Measurements from ENCODE around the gene ACVR1B. TPM values are rescaled to one million over a fixed set of nuclear protein-coding genes. Genes with fewer than 3 reads are reported as not detected.

ACVR1B gene
- total RNA-seq, 1 donor from 2014 or later, result 34.9 TPM

GRCh38 chr12:51937926-51938325 is 13.6 kb upstream of the ACVR1B start:
- no peak for DNase-seq
- TF ChIP-seq CTCF (IDR thresholded peaks at IDR 0.05), result no peak
- no peaks in the 10 kb centered on the region for H3K36me3 ChIP-seq
- no peaks in the 10 kb centered on the region for H3K4me1 ChIP-seq
- H3K27me3 ChIP-seq (ENCODE audit: low read depth), result no peaks in the 10 kb centered on the region
- H3K4me3 ChIP-seq, result no peak overlapping the region
- no peak overlapping the region for H3K27ac ChIP-seq
- intact Hi-C loops (cut with DNase I), result no loop called here
- H3K9me3 ChIP-seq, result no peaks in the 10 kb centered on the region
- no peak for ATAC-seq

DNA sequence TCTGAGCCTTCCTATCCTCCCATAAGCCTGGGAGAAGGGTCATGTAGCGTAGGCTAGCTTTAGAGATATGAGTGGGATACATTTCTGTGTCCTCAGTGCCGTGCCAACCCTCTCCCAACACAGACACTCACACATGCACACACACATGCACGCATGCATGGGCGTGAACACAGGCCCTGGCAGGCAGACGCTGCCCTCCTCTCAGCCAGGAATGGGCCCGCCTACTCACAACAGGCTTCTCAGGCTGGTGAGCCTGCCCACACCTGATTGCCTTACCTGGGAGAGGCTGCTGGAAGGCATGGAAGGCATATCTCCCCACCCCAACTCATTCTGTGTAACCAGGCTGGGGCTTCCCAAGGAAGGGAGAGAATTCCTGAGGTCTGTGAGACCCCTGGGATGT is 12.8 kb upstream of the ACVR1B start:
- TF ChIP-seq CTCF (IDR thresholded peaks at IDR 0.05), result no peak
- no peak for DNase-seq
- H3K4me3 ChIP-seq, result no peak overlapping the region
- intact Hi-C loops (cut with DNase I), result no loop called here
- no peaks in the 10 kb centered on the region for H3K4me1 ChIP-seq
- H3K9me3 ChIP-seq, result no peaks in the 10 kb centered on the region
- H3K27me3 ChIP-seq (ENCODE audit: low read depth), result no peaks in the 10 kb centered on the region
- ATAC-seq, result peak in 1 of 2 donors; percentile 11
- H3K36me3 ChIP-seq, result no peaks in the 10 kb centered on the region
- H3K27ac ChIP-seq, result no peak overlapping the region

DNA sequence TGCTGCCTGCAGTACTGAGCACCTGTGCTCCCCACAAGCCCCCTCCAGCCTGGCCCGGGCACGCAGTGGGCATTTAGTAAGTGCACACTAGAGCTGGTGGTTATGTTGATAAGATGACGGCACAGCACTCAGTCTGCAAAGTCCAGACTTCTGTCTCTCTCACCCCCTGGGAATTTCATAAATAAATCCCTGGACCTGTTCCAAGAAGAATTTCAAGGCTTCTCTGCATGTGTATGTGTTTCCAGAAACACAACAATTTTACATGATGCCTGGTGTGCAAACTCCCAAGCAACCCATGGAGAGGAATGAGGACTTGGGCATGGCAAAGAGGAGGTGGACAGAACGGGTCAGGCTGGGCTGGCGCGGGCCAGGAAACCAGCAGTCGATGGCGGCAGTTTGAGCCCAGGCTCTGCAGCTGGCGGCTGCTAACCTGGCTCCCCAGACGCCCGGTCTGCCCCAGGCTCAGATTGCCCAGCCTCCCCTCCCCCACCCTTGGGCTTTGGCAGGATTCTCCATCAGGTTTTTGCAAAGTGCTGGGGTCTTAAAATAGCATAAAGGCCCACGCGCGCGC is 10.4 kb upstream of the ACVR1B start:
- intact Hi-C loops (cut with DNase I), result no loop called here
- no peaks in the 10 kb centered on the region for H3K4me1 ChIP-seq
- no peak overlapping the region for H3K27ac ChIP-seq
- DNase-seq (no peak), ATAC-seq (peak in 1 of 2 donors; percentile 53)
- H3K27me3 ChIP-seq (ENCODE audit: low read depth), result no peaks in the 10 kb centered on the region
- no peak overlapping the region for H3K4me3 ChIP-seq
- H3K36me3 ChIP-seq, result no peaks in the 10 kb centered on the region
- no peak for TF ChIP-seq CTCF (IDR thresholded peaks at IDR 0.05)
- peaks cover 13% of the 10 kb centered on the region for H3K9me3 ChIP-seq

DNA sequence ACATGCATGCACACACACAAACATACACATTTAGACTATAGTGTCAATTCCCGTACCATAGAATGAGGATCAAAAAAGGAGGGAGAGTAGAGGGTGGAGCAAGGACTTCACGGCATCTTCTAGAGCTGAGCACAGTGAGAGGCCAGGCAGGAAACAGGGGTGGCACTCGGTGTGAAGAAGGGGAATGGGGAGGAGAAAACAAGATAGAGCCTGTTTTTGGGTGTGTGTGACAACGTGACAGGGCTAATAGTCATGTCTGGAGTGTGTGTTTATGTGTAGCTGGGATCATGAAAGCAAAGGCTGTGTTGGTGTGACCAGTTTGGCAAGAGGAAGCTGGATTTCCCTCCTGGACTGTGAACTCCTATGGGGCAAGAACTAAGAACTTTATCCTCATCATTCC is 9.9 kb upstream of the ACVR1B start:
- no peak for TF ChIP-seq CTCF (IDR thresholded peaks at IDR 0.05)
- H3K4me3 ChIP-seq, result no peak overlapping the region
- H3K27me3 ChIP-seq (ENCODE audit: low read depth), result no peaks in the 10 kb centered on the region
- no peak overlapping the region for H3K27ac ChIP-seq
- H3K9me3 ChIP-seq, result peaks cover 13% of the 10 kb centered on the region
- H3K36me3 ChIP-seq, result no peaks in the 10 kb centered on the region
- H3K4me1 ChIP-seq, result no peaks in the 10 kb centered on the region
- no peak for DNase-seq
- ATAC-seq, result no peak
- intact Hi-C loops (cut with DNase I), result no loop called here

GRCh38 chr12:51942056-51942455 is 9.4 kb upstream of the ACVR1B start:
- no peak for TF ChIP-seq CTCF (IDR thresholded peaks at IDR 0.05)
- no peak for DNase-seq
- Histone ChIP-seq H3K27ac (no peak overlapping the region), H3K4me3 (no peak overlapping the region), H3K4me1 (no peaks in the 10 kb centered on the region), H3K27me3 (ENCODE audit: low read depth) (no peaks in the 10 kb centered on the region), H3K36me3 (no peaks in the 10 kb centered on the region), H3K9me3 (peaks cover 13% of the 10 kb centered on the region)
- no peak for ATAC-seq
- intact Hi-C loops (cut with DNase I), result no loop called here
